Neuronal stem cell (in vitro differentiated cells): ENCODE measurements around the gene NKIRAS2. TPM values are rescaled to one million over a fixed set of nuclear protein-coding genes. Genes with fewer than 3 reads are reported as not detected.

Experiments
- DNase-seq: peaks from one replicate; pipeline ENCODE4 v3.0.0-alpha.2; 2013; ENCODE audit warnings: low spot score
- H2AFZ ChIP-seq: one replicate; pipeline ENCODE4 v1.6.1; 2013; ENCODE audit warnings: mild to moderate bottlenecking, low read length, inconsistent platforms
- H2AK5ac ChIP-seq: 2 replicates; pipeline ENCODE4 v1.6.1; 2013; ENCODE audit warnings: low read depth, mild to moderate bottlenecking, inconsistent platforms, low read length, moderate library complexity, mixed read lengths
- H2BK120ac ChIP-seq: 2 replicates; pipeline ENCODE4 v1.6.1; 2013; ENCODE audit warnings: low read depth, mild to moderate bottlenecking, inconsistent platforms, low read length, moderate library complexity, mixed read lengths
- H2BK12ac ChIP-seq: one replicate; pipeline ENCODE4 v1.6.1; 2013; ENCODE audit warnings: low read length, inconsistent platforms
- H2BK15ac ChIP-seq: 2 replicates; pipeline ENCODE4 v1.6.1; 2013; ENCODE audit warnings: mild to moderate bottlenecking, low read length, inconsistent platforms, mixed read lengths
- H2BK5ac ChIP-seq: one replicate; pipeline ENCODE4 v1.6.1; 2013; ENCODE audit warnings: inconsistent platforms, mild to moderate bottlenecking, low read length, moderate library complexity
- H3K14ac ChIP-seq: one replicate; pipeline ENCODE4 v1.6.1; 2013; ENCODE audit warnings: low read length, inconsistent platforms
- H3K18ac ChIP-seq: 2 replicates; pipeline ENCODE4 v1.6.1; 2013; ENCODE audit warnings: low read length, inconsistent platforms
- H3K23ac ChIP-seq: 2 replicates; pipeline ENCODE4 v1.6.1; 2013; ENCODE audit warnings: low read depth, mild to moderate bottlenecking, mixed read lengths, low read length, inconsistent platforms; ENCODE audit not compliant: poor library complexity
- H3K27ac ChIP-seq: replicated peaks from 3 replicates; pipeline ENCODE4 v1.5.1; 2013; ENCODE audit warnings: low read length, inconsistent platforms
- H3K27me3 ChIP-seq, 3 experiments: 2 replicates each; pipeline ENCODE4 v1.6.1; 2013; ENCODE audit warnings: low read length in 3 of 3, mild to moderate bottlenecking in 2 of 3, inconsistent platforms in 1 of 3, low read depth in 1 of 3, mixed read lengths in 1 of 3, moderate library complexity in 1 of 3; ENCODE audit not compliant: control insufficient read depth in 3 of 3, insufficient read depth in 3 of 3
- H3K36me3 ChIP-seq, 2 donors: replicated peaks in 1 of 2; 2 replicates each; pipeline ENCODE4 v1.6.1; 2013; ENCODE audit warnings: low read length in 2 of 2; ENCODE audit not compliant: control insufficient read depth in 2 of 2, insufficient read depth in 2 of 2
- H3K4ac ChIP-seq: 2 replicates; pipeline ENCODE4 v1.6.1; 2013; ENCODE audit warnings: inconsistent platforms, mild to moderate bottlenecking, low read length, moderate library complexity
- H3K4me1 ChIP-seq, 2 donors: 1 replicate in 1 of 2; 2 replicates in 1 of 2; pipeline ENCODE4 v1.6.1; 2013; ENCODE audit warnings: low read length in 2 of 2, low read depth in 1 of 2; ENCODE audit not compliant: control insufficient read depth in 2 of 2, insufficient read depth in 1 of 2
- H3K4me2 ChIP-seq: one replicate; pipeline ENCODE4 v1.6.1; 2013; ENCODE audit warnings: mild to moderate bottlenecking, low read length, inconsistent platforms; ENCODE audit not compliant: insufficient read depth, poor library complexity, severe bottlenecking
- H3K4me3 ChIP-seq, 2 donors: 2 replicates each; pipeline ENCODE4 v1.5.1; 2013; ENCODE audit warnings: low read length in 2 of 2, mild to moderate bottlenecking in 2 of 2, inconsistent platforms in 1 of 2, moderate library complexity in 1 of 2
- H3K79me1 ChIP-seq: one replicate; pipeline ENCODE4 v1.6.1; 2013; ENCODE audit warnings: low read depth, mild to moderate bottlenecking, inconsistent platforms, low read length, moderate library complexity
- H3K9ac ChIP-seq: one replicate; pipeline ENCODE4 v1.6.1; 2013; ENCODE audit warnings: mild to moderate bottlenecking, low read depth, low read length, inconsistent platforms; ENCODE audit not compliant: poor library complexity
- H3K9me3 ChIP-seq, 2 donors: replicated peaks in 1 of 2; 2 replicates each; pipeline versions ENCODE3 to v1.6.1; 2013; ENCODE audit warnings: low read length in 2 of 2, mild to moderate bottlenecking in 2 of 2, inconsistent platforms in 1 of 2, low read depth in 1 of 2, mixed read lengths in 1 of 2, moderate library complexity in 1 of 2; ENCODE audit not compliant: control insufficient read depth in 2 of 2, insufficient read depth in 1 of 2
- H4K8ac ChIP-seq: one replicate; pipeline ENCODE4 v1.6.1; 2013; ENCODE audit warnings: low read depth, mild to moderate bottlenecking, inconsistent platforms, low read length, moderate library complexity
- H4K91ac ChIP-seq: one replicate; pipeline ENCODE4 v1.6.1; 2013; ENCODE audit warnings: low read length, low read depth, mild to moderate bottlenecking, inconsistent platforms; ENCODE audit not compliant: poor library complexity
- WGBS, 2 donors: extraction: QIAGEN DNeasy Blood & Tissue Kit; methylation state at CpG; one replicate each; pipeline ENCODE4 v1.1.7; 2013; ENCODE audit warnings: missing lambda C conversion rate in 2 of 2, mixed read lengths in 1 of 2; ENCODE audit not compliant: insufficient read length in 2 of 2, insufficient replicate concordance in 1 of 2; ENCODE audit errors: extremely low coverage in 2 of 2; 5-methylcytosine and 5-hydroxymethylcytosine counted together
- polyA plus RNA-seq, 2 experiments: library from polyadenylated mRNA; stranded (reverse); fragments of 200-250 nt; gene quantifications; one replicate each; pipeline ENCODE4 v1.2.3, GENCODE V29; 2013

The NKIRAS2 gene
- 49.7 TPM for polyA plus RNA-seq (2013, experiment 1 of 2)
- polyA plus RNA-seq (2013, experiment 2 of 2): 50.2 TPM

DNA sequence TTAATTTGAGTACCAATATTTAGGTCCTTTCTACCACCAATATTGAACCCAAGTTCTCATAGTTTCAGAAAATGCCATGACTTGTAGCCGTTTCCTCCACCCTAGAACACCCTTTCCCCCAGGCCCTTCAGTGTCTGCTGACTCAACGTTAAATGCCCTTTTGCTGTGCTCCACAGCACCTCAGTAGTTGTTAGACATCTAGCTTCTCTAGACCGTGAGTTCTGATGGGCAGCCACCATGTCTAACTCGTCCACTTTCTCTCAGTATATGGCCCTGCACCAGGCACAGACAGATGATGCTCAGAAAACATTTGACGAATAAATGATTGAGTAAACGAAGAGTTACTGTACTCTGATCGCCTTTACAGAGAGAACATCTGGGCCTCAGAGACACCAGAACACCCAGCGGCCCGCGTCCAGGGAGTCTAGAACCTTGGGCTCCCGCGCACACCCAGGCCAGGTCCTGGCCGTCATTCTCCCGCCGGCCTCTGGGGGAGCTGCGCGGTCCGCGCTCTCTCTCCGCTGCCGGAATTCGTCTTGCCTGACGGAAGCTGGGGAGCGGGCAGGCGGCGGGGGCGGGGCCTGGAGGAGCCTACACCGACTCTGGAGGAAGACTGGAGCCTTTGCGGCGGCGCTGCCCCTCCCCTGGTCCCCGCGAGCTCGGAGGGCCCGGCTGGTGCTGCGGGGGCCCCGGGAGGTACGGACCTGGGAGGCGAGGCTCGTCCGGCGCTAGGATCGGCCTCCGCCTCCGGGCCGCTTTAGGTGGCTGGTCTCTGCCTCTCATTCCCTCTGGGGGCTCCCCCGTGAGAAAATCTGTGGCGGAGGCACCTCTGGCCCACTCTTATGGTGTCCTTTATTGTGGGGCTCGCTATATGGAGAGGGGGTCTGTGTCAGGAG, at the start of gene NKIRAS2:
TSS of gene NKIRAS2 (plus strand) at position 582 of the 896 bp plus-strand sequence. CDS start 1,488 bp downstream, outside the sequence.
- WGBS, 2 donors: no CpG with 5 or more reads among the region's 49 CpGs
- no peak within 1 kb of the TSS for H2BK12ac ChIP-seq
- no peak within 1 kb of the TSS for H3K27ac ChIP-seq
- H4K91ac ChIP-seq: no peak within 1 kb of the TSS
- H2AFZ ChIP-seq: peak within 1 kb of the TSS; percentile 87
- H3K18ac ChIP-seq: peak within 1 kb of the TSS; percentile 96
- no peak within 1 kb of the TSS for H4K8ac ChIP-seq
- peak; percentile 84 for DNase-seq
- no peaks in the 10 kb centered on the region for H3K27me3 ChIP-seq
- H3K14ac ChIP-seq: no peak within 1 kb of the TSS
- H3K4me2 ChIP-seq: peak within 1 kb of the TSS; percentile 69
- H2AK5ac ChIP-seq: peak within 1 kb of the TSS; percentile 21
- no peak within 1 kb of the TSS for H2BK5ac ChIP-seq
- no peak within 1 kb of the TSS for H3K4ac ChIP-seq
- peak within 1 kb of the TSS; percentile 92 for H3K9ac ChIP-seq
- peak within 1 kb of the TSS; percentile 58 for H3K23ac ChIP-seq
- H3K36me3 ChIP-seq: peaks cover 15 to 41% of the 10 kb centered on the region in 2 donors
- peak within 1 kb of the TSS; percentile 68 to 95 for H3K4me3 ChIP-seq
- no peak within 1 kb of the TSS for H2BK120ac ChIP-seq
- no peak within 1 kb of the TSS for H2BK15ac ChIP-seq
- H3K79me1 ChIP-seq: peaks cover 13% of the 10 kb centered on the region
- H3K9me3 ChIP-seq: no peaks in the 10 kb centered on the region
- peaks cover 7 to 11% of the 10 kb centered on the region in 2 donors for H3K4me1 ChIP-seq

GRCh38 chr17:41970901-41971331, 49.0 kb upstream of the NKIRAS2 start:
- Histone ChIP-seq H3K9me3 (peaks cover 4 to 12% of the 10 kb centered on the region in 2 donors), H3K18ac (no peak overlapping the region), H3K27ac (no peak overlapping the region), H3K23ac (no peak overlapping the region), H3K27me3 (no peaks in the 10 kb centered on the region), H2AFZ (no peak overlapping the region), H2BK120ac (no peak overlapping the region), H2BK12ac (no peak overlapping the region), H3K9ac (no peak overlapping the region), H3K36me3 (peaks cover 56 to 83% of the 10 kb centered on the region in 2 donors), H3K79me1 (peaks cover 7% of the 10 kb centered on the region), H2AK5ac (no peak overlapping the region), H3K4ac (no peak overlapping the region), H4K91ac (no peak overlapping the region), H4K8ac (no peak overlapping the region), H3K4me1 (peaks cover 7 to 10% of the 10 kb centered on the region in 2 donors), H3K4me3 (no peak overlapping the region), H3K14ac (no peak overlapping the region), H2BK5ac (no peak overlapping the region), H2BK15ac (no peak overlapping the region), H3K4me2 (no peak overlapping the region)
- DNase-seq: no peak
- WGBS, 2 donors: no CpG with 5 or more reads among the region's 5 CpGs

GRCh38 chr17:41971721-41972523, 48.0 kb upstream of the NKIRAS2 start:
- peaks cover 65 to 93% of the 10 kb centered on the region in 2 donors for H3K36me3 ChIP-seq
- WGBS, 2 donors: no CpG with 5 or more reads among the region's 18 CpGs
- H2BK12ac ChIP-seq: no peak overlapping the region

More at GRCh38 chr17:41971721-41972523, 48.0 kb upstream of the NKIRAS2 start:
- no peak for DNase-seq
- H3K18ac ChIP-seq: no peak overlapping the region
- no peak overlapping the region for H2BK15ac ChIP-seq
- H3K27me3 ChIP-seq: no peaks in the 10 kb centered on the region
- H3K4me3 ChIP-seq: no peak overlapping the region
- H3K23ac ChIP-seq: peak overlapping the region; percentile 16
- no peak overlapping the region for H3K4me2 ChIP-seq
- peaks cover 7% of the 10 kb centered on the region for H3K79me1 ChIP-seq
- H3K9me3 ChIP-seq: peaks cover 4 to 12% of the 10 kb centered on the region in 2 donors
- no peak overlapping the region for H4K91ac ChIP-seq
- peaks cover 7% of the 10 kb centered on the region in 2 donors for H3K4me1 ChIP-seq
- H3K27ac ChIP-seq: no peak overlapping the region
- H3K14ac ChIP-seq: no peak overlapping the region
- no peak overlapping the region for H2BK5ac ChIP-seq
- no peak overlapping the region for H2BK120ac ChIP-seq
- no peak overlapping the region for H3K4ac ChIP-seq
- no peak overlapping the region for H3K9ac ChIP-seq
- H2AFZ ChIP-seq: no peak overlapping the region
- H4K8ac ChIP-seq: no peak overlapping the region
- H2AK5ac ChIP-seq: no peak overlapping the region
